Stimulated activated CD4-positive, alpha-beta T cell treated with anti-CD3 and anti-CD28 coated beads, Interleukin-12 subunit alpha, Interleukin-12 subunit beta, amount 100 ng/mL, for 4 hours (primary cell): Measurements from ENCODE around the gene TBC1D4.
"Not testable (repeated sequence)": the region's sequence is repeated elsewhere in the genome, so short reads cannot be mapped to it uniquely, and the experiment has no call there.

Source experiments
- DNase-seq: peaks from one replicate; pipeline ENCODE4 v3.0.0-alpha.2; 2020

The TBC1D4 gene

DNA sequence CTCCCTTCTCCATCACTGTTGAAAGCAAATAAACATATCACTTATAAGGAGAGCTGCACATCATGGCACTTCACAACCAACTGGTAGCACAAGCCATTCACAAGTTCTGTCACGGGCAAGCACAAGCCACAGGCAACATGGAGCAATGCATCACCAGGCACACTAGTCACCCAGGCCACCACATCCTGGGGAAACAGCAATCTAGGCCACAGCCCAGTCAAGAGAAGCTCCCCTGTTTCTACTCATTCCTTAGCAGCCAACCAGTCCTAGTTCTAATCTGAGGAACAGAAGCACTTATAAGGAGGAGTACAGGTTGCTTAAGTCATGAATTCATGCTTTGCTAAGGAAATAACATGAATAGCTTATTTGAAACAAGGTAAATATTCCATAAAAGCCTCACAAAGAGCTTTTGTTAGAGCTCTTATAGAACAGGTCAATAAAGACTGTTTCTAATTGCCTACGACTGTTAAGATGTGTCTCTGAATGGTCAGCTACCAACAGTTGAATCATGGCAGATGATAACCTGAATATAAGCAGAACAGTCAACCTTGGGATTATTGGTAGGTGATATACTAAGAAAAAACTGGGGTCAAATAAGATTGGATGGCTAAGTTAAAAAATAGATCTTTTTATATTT lies 169.0 kb downstream of the TBC1D4 start:
- peak; percentile 6 for DNase-seq

DNA sequence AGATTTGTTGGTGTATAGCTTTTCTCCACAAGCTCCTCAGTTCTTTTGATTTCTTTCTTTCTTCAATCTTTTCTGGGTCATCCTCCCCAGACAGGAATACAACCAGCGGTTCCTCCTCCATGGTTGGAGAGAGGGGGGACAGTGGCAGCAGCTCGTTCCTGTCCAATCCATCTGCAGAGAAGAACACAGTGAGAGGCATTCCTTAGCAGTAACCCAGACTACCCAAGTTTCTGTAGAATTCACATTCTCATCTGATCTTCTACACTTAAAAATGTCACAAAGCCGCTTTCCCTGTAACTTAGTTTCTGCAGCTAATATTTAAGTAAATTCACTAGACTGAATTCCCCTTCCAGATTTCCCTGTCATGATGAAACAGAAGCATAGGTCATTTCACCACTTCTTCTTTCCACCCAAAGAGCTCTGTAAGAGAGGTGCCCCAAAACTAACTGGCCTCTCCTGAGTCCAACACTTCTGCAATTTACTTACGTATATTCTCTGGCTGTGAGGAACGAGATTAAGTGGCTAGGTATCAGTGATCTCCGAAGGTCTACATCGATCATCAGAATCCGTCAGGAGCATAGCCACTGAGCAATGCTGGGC lies 171.9 kb downstream of the TBC1D4 start:
- DNase-seq = no peak

DNA sequence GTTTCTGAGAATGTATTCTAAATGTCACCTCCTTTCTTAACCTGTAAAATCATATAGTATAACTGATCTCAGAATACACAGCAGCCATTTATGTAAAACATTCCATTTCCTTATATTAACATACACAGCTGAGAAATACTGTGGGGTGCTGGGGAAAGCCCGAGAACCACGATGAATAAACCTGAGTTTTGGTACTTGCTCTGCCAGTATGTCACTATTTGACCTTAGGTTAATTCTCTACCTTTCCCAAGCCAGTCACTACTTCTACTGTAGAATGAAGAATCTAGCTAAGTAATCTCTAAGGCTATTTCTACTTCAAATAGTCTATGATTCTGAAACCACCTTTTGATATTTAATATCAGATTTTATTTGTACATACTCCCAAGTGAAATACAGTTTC lies 173.7 kb downstream of the TBC1D4 start:
- DNase-seq = peak; percentile 6

DNA sequence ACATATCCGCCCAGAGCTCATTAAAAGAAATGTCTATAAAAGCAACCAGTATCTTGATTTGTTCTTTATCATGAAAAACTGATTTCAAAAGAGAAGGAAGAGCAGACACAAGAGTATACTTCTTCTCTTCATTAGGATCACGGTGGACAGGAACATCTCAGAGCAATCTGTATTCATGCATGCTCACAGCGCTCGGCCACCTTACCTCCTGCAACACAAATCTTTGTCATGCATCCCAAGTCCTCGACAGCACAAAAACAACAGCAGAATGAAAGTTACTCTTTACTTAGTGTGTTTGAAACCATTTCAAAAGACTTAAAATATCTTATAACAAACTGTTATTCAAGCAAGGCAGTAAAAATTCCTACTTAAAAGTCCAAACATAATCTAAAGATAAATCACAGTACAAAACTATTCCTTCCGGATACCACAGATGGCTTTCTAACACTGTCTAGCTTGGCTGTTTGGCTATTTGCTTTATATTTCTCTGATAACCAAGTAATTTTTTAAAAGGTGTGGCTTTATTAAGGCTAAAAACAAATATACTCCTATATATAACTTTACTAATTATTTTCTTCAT lies 174.5 kb downstream of the TBC1D4 start:
- DNase-seq = no peak

GRCh38 chr13:75306967-75307366 lies 175.0 kb downstream of the TBC1D4 start:
- not testable (repeated sequence) for DNase-seq

- no peak for DNase-seq
Observed at GRCh38 chr13:75305059-75305458, 176.9 kb downstream of the TBC1D4 start.

- no peak for DNase-seq
Observed at GRCh38 chr13:75303263-75303662, 178.7 kb downstream of the TBC1D4 start.

- DNase-seq = no peak
Observed at GRCh38 chr13:75302071-75302698, 179.8 kb downstream of the TBC1D4 start.

GRCh38 chr13:75299913-75300862 lies 181.8 kb downstream of the TBC1D4 start:
- no peak for DNase-seq

- no peak for DNase-seq
Observed at GRCh38 chr13:75299246-75299645, 182.7 kb downstream of the TBC1D4 start.

DNA sequence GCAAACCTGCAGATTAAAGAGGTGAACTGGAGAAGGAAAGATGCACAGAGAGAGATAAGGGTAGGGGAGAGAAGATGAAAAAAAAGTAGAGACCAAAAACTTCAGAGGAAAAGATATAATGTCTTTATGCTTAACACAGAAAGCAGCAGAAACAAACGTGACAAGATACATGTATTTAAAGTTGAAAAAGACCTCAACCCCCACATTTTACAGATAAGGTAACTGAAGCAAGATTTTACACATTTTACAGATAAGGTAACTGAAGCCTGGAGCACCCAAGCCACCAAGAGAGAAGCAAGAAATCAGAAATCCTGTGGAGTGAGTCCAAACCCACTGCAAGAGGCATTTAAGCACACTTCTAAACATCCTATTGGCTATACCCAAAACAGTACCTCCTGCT lies 185.3 kb downstream of the TBC1D4 start:
- no peak for DNase-seq

- no peak for DNase-seq
Observed at GRCh38 chr13:75295201-75295600, 186.8 kb downstream of the TBC1D4 start.

- DNase-seq = no peak
Observed at GRCh38 chr13:75294110-75294509, 187.9 kb downstream of the TBC1D4 start.

GRCh38 chr13:75285310-75285709 lies 196.7 kb downstream of the TBC1D4 start:
- no peak for DNase-seq

DNA sequence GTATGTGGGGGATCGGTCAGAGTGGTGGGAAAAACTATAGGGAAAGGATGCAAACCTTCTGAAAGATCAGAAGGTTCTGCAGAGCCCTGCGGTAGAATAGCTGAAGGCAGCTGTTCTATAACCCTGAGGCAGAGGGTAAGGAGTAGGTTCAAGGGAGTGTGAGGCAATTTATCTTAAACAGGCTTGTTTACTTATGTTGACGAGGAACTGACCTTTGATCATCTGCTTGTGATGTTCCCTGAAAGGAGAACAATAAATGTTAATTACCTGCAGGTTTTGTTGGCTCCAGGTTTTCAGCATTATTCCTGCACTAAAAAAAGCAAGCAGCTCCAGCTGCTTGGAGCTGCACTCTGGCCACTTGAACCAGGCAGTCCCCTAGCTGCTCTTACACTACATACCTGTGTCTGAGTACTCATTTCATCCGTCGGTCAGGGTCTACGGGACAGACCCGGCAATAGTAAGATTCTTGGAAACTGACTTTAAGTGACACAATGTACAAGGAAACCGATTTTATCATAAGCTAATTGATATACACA lies 202.1 kb downstream of the TBC1D4 start:
- no peak for DNase-seq

DNA sequence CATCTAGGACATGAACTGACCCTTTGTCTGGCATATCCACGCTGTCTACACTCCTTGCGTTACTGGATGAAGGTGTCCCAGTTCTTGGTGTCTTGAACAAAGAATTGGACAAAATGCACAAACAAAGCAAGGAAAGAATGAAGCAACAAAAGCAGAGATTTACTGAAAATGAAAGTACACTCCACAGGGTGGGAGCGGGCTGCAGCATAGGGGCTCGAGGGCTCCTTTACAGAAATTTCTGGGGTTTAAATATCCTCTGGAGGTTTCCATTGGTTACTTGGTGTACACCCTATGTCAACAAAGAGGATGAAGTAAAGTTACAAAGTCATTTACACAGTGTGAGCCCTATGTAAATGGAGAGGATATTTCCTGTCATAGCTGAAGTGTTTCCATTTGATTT lies 208.3 kb downstream of the TBC1D4 start:
- not testable (repeated sequence) for DNase-seq

DNA sequence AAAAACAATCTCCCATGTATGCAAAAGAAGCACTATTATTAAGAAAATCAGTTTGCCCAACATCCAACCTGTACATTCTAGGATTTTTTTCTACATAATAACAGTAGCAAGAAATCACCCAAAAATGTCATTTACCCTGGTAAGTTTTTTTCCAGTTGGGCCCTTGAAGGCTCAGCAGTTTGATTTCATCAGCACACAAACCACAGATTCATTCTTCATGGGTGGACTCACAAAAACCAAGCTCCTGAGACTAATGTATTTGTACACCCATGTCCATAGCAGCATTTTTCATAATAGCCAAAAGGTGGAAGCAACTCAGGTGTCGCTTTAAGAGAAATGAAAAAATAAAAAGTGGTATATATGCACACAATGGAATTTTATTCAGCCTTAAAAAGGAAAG lies 210.1 kb downstream of the TBC1D4 start:
- DNase-seq = no peak

DNA sequence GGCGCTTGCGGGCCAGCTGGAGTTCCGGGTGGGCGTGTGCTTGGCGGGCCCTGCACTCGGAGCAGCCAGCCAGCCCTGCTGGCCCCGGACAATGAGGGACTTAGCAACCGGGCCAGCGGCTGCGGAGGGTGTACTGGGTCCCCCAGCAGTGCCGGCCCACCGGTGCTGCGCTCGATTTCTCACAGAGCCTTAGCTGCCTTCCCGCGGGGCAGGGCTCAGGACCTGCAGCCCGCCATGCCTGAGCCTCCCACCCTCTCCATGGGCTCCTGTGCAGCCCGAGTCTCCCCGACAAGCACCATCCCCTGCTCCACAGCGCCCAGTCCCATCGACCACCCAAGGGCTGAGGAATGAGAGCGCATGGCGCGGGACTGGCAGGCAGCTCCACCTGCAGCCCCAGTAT lies 213.5 kb downstream of the TBC1D4 start:
- DNase-seq = not testable (repeated sequence)

DNA sequence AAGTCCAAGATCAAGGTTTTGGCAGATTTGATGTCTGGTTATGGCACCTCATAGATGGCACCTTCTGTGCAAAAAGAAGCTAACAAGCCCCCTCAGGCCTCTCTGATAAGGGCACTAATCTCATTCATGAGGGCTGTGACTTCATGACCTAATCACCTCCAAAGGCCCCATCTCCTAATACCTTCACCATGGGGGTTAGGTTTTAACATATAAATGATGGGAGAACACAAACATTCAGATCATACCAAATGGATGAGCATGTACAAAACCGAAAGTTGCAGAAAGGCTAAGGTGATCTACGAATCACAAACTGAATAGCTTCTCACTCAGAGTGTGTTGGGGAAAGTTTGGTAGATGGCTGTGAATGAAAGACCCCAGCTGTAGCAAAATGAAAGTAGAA lies 217.4 kb downstream of the TBC1D4 start:
- no peak for DNase-seq

DNA sequence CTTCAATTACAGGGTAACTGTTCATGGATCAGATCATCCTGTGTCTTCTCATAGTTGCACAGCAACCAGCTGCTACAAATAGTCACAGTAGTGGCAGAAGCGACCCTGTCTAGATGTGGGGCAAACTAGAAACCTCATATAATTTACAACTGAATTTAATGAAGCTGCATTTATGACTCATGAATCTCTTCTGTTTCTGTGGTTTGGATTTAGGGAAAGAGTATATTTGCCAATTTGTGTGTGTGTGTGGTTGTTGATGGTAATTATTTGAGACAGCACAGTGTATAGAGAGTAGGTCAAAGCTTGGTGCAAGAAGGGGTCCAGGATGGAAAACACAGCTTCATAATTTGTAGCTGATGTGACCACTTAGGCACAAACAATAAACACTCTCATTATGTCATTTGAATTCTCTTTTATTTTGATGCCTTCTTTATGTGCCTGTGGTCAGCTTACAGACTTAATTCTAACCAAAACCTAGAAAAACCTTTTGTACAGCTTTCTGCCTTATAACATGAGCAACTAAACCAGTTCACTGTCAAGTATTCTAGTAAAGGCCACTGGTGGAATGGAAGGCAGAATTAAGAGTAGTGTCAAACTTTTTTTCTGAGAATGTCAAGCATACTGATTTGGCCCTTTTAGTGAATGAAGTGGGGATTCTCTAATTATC lies 218.1 kb downstream of the TBC1D4 start:
- no peak for DNase-seq

DNA sequence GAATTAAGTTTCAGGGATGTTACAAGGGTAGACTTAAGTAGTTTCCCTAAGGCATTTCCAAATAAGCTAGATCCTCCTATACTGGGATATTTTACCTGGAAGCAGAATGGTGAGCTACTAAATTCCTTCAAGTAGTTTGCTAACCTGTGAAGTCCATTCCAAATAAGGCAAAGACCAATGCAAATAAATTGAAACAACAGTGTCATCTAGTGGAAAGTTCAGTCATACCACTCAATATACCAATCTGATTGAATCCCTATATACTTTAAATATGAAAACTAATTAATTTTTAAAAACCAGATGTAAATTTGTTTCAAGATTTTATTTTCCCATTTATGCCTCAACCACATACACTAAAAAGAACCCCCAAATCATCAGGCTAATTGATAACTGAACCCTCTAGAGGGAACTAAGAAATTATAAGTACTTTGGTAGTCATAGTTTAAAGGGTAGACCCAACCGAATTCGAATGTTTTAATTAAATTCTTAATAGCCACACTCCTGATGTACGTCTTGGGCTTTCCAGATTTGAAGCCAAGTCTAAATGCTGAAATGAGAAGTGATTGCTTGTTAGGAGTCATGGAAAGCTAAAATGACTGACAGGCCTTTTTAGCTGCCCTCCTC lies 223.7 kb downstream of the TBC1D4 start:
- no peak for DNase-seq

- no peak for DNase-seq
Observed at GRCh38 chr13:75256922-75257321, 225.0 kb downstream of the TBC1D4 start.
